ENCODE data around the gene ZNF664.

GRCh38 chr12:124025661-124026060 lies 52.6 kb downstream of the ZNF664 start:
- TF ChIP-seq SIN3B (IDR thresholded peaks at IDR 0.05; ENCODE audit: low read length) (no peak), POLR2A (IDR thresholded peaks at IDR 0.05; ENCODE audit: insufficient read depth in 1 of 2, low read depth in 2 of 2, low read length in 2 of 2) (no peak), JUN (CRISPR knock-in tag; IDR thresholded peaks at IDR 0.05) (no peak), ZNF335 (CRISPR knock-in tag; IDR thresholded peaks at IDR 0.05) (no peak), WIZ (CRISPR knock-in tag; IDR thresholded peaks at IDR 0.05) (no peak), BRD4 (CRISPR knock-in tag; IDR thresholded peaks at IDR 0.05) (no peak), ZBTB8A (CRISPR knock-in tag; IDR thresholded peaks at IDR 0.05; ENCODE audit: borderline replicate concordance, low read depth) (no peak), SMAD3 (CRISPR knock-in tag; IDR thresholded peaks at IDR 0.05) (no peak), ZFX (CRISPR knock-in tag; IDR thresholded peaks at IDR 0.05; ENCODE audit: low read depth) (no peak), ZBTB7A (CRISPR knock-in tag; IDR thresholded peaks at IDR 0.05) (no peak), SUZ12 (IDR thresholded peaks at IDR 0.05; ENCODE audit: low read depth, low read length) (no peak), NFYB (CRISPR knock-in tag; IDR thresholded peaks at IDR 0.05) (no peak)
- TF ChIP-seq, protein P1, sequence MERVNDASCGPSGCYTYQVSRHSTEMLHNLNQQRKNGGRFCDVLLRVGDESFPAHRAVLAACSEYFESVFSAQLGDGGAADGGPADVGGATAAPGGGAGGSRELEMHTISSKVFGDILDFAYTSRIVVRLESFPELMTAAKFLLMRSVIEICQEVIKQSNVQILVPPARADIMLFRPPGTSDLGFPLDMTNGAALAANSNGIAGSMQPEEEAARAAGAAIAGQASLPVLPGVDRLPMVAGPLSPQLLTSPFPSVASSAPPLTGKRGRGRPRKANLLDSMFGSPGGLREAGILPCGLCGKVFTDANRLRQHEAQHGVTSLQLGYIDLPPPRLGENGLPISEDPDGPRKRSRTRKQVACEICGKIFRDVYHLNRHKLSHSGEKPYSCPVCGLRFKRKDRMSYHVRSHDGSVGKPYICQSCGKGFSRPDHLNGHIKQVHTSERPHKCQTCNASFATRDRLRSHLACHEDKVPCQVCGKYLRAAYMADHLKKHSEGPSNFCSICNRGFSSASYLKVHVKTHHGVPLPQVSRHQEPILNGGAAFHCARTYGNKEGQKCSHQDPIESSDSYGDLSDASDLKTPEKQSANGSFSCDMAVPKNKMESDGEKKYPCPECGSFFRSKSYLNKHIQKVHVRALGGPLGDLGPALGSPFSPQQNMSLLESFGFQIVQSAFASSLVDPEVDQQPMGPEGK (CRISPR knock-in tag; IDR thresholded peaks at IDR 0.05), result no peak
